Measurements from ENCODE around the gene NCR2. TPM values are rescaled to one million over a fixed set of nuclear protein-coding genes. Genes with fewer than 3 reads are reported as not detected.

Gene NCR2
- total RNA-seq, 1 donor: not detected

GRCh38 chr6:41370488-41371111, 35.2 kb downstream of the NCR2 start:
- DNase-seq (ENCODE audit: low read depth): no peak
- H3K4me3 ChIP-seq (ENCODE audit: low read depth, low read length): no peak overlapping the region
- TF ChIP-seq CTCF (IDR thresholded peaks at IDR 0.05; ENCODE audit: insufficient read depth, low read length): no peak

- TF ChIP-seq CTCF (IDR thresholded peaks at IDR 0.05; ENCODE audit: insufficient read depth, low read length): peak; percentile 28
- no peak overlapping the region for H3K4me3 ChIP-seq (ENCODE audit: low read depth, low read length)
- DNase-seq (ENCODE audit: low read depth): peak; percentile 25
These were observed 36.1 kb downstream of the NCR2 start for GRCh38 chr6:41371461-41371991.

- TF ChIP-seq CTCF (IDR thresholded peaks at IDR 0.05; ENCODE audit: insufficient read depth, low read length): no peak
- peak overlapping the region; percentile 17 for H3K4me3 ChIP-seq (ENCODE audit: low read depth, low read length)
- peak; percentile 16 for DNase-seq (ENCODE audit: low read depth)
These were observed 36.8 kb downstream of the NCR2 start for GRCh38 chr6:41371992-41372831.

- TF ChIP-seq CTCF (IDR thresholded peaks at IDR 0.05; ENCODE audit: insufficient read depth, low read length): no peak
- no peak overlapping the region for H3K4me3 ChIP-seq (ENCODE audit: low read depth, low read length)
- DNase-seq (ENCODE audit: low read depth): no peak
These were observed 37.6 kb downstream of the NCR2 start for GRCh38 chr6:41372832-41373626.

GRCh38 chr6:41373627-41373918, 38.2 kb downstream of the NCR2 start:
- no peak overlapping the region for H3K4me3 ChIP-seq (ENCODE audit: low read depth, low read length)
- no peak for DNase-seq (ENCODE audit: low read depth)
- no peak for TF ChIP-seq CTCF (IDR thresholded peaks at IDR 0.05; ENCODE audit: insufficient read depth, low read length)

- DNase-seq (ENCODE audit: low read depth): no peak
These were observed 38.7 kb downstream of the NCR2 start for GRCh38 chr6:41373919-41374617.

More at GRCh38 chr6:41373919-41374617, 38.7 kb downstream of the NCR2 start:
- H3K4me3 ChIP-seq (ENCODE audit: low read depth, low read length): no peak overlapping the region
- no peak for TF ChIP-seq CTCF (IDR thresholded peaks at IDR 0.05; ENCODE audit: insufficient read depth, low read length)

All from fibroblast of the aortic adventitia (primary cell).